ENCODE results near the gene TH. TPM values are rescaled to one million over a fixed set of nuclear protein-coding genes. Genes with fewer than 3 reads are reported as not detected.
A peak's percentile ranks its signal among the peaks of the same experiment; 100 is the strongest.

Gene TH
- total RNA-seq, 1 donor from 2014 or later, result 0.30 TPM

DNA sequence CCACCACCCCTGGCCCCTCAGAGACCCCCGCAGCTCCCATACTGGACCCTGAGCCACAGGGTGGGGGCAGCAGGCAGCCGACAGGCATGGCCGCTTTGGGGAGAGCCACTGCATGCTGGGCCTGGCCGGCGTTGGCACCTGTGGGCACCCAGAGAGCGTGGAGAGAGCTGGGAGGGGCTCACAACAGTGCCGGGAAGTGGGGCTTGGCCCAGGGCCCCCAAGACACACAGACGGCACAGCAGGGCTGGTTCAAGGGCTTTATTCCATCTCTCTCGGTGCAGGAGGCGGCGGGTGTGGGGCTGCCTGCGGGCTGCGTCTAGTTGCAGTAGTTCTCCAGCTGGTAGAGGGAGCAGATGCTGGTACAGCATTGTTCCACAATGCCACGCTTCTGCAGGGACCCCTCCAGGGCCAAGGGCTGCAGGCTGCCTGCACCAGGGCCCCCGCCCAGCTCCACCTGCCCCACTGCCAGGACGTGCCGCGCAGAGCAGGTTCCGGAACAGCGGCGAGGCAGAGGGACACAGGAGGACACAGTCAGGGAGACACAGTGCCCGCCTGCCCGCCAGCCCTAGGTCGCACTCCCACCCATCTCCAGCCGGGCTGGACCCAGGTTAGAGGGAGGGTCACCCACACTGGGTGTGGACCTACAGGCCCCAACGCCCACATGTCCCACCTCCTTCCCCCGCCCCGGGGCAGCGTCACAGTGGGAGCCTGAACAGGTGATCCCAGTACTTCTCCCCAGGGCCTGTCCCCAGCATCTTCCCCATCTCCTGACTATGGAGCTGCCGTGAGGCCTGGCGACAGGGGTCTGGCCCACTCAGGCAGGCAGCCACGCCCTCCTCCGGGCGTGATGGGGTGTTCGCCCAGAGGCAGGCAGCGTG lies 11.8 kb downstream of the TH start:
- DNase-seq, result no peak

DNA sequence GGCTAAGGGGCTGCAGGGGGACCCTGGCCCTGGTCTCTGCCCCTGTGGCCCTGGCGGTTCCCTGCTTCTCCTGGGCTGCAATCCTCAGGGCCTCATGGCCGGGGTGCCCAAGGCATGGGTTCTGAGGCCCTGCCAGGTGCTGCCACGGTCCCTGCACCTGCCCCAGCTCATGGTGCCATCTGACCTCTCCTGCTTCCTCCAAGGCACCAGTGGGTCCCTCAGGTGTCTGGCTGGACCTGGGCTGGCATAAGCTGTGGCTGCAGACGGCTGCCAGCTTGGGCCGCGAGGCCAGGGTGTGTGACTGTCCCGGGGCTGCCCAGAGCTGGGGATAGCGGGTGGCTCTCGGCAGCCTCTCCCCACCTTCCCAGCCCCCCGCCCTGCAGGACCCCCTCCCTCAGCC lies 12.6 kb downstream of the TH start:
- DNase-seq, result no peak

- DNase-seq, result no peak
Measured at GRCh38 chr11:2158296-2158737, 13.3 kb downstream of the TH start.

- no peak for DNase-seq
Measured at GRCh38 chr11:2157294-2158040, 14.1 kb downstream of the TH start.

DNA sequence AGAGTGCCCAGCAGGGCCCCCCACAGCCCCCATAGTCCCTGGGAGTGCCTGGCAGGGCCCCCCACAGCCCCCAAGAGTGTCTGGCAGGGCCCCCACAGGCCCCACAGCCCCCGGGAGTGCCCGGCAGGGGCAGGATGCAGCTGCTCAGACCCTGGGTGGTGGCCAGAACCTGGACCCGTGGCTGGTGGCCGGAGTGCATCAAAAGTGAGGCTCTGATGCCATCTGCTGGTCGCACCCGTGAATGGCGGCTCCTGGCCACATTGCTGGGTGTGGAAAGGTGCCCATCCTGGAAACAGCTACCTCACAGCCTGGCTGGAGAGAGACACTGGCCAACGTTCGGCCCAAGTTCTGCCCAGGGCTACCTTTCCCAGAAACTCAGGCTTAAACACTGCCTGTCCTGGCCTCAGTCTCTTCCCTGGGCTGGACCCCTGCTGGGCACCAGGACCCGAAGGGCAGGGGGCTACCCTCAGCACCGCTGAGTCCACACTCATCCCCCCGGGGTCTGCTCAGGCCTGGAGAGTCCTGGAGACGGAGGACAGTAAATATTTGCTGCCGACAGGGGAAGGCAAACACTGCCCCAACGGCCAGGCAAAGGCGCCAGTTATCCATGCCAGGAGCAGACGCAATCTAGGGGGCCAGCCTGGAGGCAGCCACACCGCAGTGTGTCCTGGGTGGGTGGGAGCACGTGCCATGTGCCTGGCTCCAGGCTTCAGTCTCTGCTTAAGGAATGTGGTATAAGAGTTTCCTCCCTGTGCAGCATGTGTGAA lies 15.0 kb downstream of the TH start:
- no peak for DNase-seq

GRCh38 chr11:2155511-2155910 lies 16.1 kb downstream of the TH start:
- DNase-seq, result no peak

DNA sequence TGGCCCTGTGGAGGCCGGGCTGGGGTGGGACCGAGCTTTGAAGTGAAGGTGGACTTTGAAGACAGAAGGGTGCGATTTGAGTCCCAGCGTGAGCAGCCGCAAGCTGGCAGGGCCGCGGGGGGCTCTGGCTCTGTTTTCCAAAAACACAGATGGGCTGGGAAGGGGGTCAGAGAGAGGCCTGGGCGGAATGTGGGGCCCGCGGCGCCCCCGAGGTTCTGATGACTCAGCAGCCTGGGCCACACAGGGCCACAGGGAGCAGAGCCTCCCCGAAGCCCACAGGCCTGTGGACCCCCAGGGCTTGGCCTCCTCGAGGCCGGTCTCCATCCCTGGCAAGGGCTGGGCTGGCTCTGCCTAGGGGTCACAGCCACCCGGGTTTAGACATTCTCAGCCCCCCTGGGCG lies 16.7 kb downstream of the TH start:
- DNase-seq, result no peak

- DNase-seq, result no peak
Measured at GRCh38 chr11:2154195-2154585, 17.4 kb downstream of the TH start.

DNA sequence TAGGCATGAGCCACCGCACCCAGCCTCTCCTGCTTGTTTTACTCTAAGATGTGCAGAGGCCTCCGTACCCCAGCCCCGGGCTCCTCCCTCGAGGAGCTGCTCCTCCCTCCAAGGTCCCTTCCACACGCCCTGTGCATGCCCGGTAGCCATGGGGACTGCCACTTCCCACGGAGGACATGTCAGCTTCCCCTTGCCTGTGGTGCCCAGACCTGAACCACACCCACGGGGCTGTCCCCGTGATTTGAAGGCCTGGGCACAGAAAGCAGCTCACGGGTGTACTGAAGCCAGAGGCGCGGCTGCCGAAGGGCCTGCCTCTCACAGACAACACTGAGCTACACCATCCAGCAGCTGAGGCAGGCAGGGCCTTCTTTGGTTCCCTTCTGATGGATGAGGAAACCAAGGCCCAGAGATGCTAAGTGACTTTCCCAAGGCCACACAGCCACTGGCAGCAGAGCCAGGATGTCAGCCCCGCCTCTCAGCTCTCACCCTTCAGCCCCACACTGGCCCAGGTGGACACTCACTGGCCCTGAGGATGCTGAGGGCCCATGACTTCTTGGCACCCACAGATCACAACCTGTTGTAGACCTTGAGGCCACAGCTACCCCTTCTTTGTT lies 17.9 kb downstream of the TH start:
- DNase-seq, result no peak

DNA sequence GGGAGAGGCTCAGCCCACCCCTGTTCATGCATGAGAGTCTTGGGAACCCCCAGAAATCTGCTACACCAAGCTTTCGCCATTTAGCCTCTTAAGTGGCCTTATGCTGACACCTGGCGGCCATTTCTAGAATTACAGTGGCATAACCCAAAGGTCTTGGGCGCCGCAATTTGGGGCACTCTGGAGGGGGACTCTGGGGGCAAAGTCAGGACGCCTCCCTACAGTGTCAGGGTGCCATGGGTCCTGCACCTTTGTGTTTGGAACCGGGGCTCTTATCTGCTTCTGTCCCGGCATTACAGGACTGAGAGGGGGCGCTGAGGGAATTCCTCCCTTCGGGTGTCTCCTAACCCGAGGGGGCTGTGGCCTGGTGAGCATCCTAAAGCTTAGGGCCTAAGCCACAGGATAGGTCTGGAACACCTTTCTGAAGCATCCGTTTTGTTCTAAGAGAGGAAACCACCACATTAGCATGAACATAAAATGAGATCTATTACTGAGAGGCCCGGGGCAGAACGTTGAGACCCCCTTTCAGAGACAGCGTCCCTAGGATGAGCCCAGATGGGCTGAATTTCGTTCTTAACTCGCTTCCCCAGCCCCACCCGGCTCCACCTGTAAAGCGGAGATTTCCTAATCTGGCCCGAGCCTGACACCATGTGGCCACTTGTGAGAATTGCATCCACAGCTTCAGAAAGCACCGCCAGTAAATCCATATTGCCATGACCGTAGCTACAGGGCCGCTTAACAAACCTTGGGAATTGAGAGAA lies 19.9 kb downstream of the TH start:
- peak; percentile 57 for DNase-seq

DNA sequence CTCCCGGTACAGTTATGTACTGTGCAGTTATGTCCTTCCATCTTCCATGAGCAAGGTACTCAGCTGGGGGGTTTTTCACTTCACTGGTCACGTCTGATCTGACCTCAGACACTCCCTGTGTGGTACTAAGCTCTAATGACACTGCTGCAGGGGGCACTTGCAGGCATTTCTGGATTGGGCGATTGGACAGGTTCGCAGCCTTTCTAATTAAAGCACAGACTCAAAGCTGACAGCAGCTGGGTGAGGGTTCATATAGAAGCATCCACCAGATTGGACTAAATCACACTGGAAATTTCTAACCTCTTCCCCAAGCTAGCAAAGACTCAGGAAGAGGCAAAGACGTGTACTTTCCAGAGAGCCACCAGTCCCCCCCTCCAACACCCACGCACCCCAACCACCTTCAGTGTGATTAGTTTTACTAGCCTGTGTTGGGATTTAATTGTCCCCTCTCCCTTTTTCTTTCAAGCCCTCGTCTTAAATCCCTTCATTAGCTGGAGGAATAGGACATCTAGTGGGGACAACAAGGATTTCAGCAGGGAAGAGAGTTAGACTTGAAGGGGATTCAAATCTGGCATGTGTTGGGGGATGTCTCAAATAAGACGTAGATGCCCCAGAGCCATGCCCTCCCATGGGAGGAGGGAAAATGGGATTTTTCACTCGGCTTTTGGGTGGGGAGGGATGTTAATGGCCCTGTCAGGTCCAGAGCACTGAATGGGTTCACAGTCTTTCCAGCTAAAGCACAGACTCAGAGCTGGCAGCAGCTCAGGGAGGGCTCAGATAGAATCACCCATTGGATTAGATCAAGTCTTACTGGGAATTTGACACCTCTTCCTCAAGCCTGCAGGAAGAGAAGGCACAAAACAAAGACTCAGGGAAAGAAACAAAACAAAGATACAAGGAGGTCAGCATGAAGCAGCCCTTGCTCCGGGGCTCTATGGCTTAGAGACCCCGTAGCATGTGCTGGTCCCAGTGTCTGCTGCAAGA lies 21.5 kb downstream of the TH start:
- DNase-seq, result peak; percentile 82

- DNase-seq, result no peak
Measured at GRCh38 chr11:2149460-2149859, 22.2 kb downstream of the TH start.

- DNase-seq, result peak; percentile 18
Measured at GRCh38 chr11:2148595-2148994, 23.0 kb downstream of the TH start.

GRCh38 chr11:2147391-2147790 lies 24.2 kb downstream of the TH start:
- DNase-seq, result no peak

DNA sequence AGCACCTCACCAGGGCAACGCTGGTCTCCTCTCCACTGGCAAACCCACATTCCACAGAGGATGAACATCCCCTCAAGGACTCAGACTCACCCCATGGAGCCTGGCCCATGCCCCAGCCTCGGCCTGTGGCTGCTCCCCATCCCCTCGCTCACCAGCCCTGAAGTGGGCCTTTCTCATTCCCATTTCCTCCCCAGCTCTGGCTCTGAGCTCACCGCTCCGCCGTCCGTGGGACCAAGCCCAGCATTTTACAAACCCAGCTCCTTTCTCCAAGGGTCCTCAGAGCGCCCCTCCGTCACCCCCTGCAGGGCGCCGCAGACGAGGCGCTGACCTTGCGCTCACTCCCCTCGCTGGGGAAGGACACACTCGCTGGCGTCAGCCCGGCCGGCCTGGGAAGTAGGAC lies 25.6 kb downstream of the TH start:
- no peak for DNase-seq

- DNase-seq, result no peak
Measured at GRCh38 chr11:2144544-2145248, 26.9 kb downstream of the TH start.

GRCh38 chr11:2143799-2144543 lies 27.6 kb downstream of the TH start:
- DNase-seq, result no peak

DNA sequence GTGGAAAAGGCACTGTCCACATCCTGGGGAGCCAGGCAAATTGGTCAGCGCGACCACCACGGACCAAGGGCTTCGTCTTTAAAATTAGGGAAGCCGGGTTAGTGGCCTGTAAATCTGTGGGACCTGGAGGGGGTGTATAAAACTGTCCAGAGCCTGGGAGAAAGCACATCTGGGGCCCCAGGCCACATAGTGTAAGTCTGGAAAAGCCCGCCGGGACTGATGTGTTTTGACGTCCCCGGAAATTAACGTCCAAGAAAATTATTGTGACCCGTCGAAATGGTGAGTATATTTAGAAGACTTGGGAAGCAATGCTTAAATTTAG lies 28.2 kb downstream of the TH start:
- no peak for DNase-seq

- no peak for DNase-seq
Measured at GRCh38 chr11:2142762-2143202, 28.8 kb downstream of the TH start.

All from skin of body (tissue), 2 donors.